Ishikawa (cell line): Measurements from ENCODE around the gene ATP23.

Experiments
- CEBPB ChIP-seq: IDR thresholded peaks from 2 replicates; pipeline ENCODE4 v1.6.1; 2012
- CREB1 ChIP-seq: IDR thresholded peaks from 2 replicates; pipeline ENCODE4 v1.6.1; 2012; ENCODE audit warnings: low read depth
- EGR1 ChIP-seq: IDR thresholded peaks from 2 replicates; pipeline ENCODE4 v1.6.1; 2012
- EP300 ChIP-seq: IDR thresholded peaks from 2 replicates; pipeline ENCODE4 v1.6.1; 2012; ENCODE audit warnings: borderline replicate concordance
- FOXM1 ChIP-seq: IDR thresholded peaks from 2 replicates; pipeline ENCODE4 v1.6.1; 2012; ENCODE audit warnings: low read depth, borderline replicate concordance
- NFIC ChIP-seq: IDR thresholded peaks from 2 replicates; pipeline ENCODE4 v1.6.1; 2012
- RAD21 ChIP-seq: IDR thresholded peaks from 2 replicates; pipeline ENCODE4 v1.6.1; 2012; ENCODE audit warnings: low read depth
- REST ChIP-seq: IDR thresholded peaks from 2 replicates; pipeline ENCODE4 v1.6.1; 2012; ENCODE audit warnings: low read depth, mild to moderate bottlenecking
- TAF1 ChIP-seq: IDR thresholded peaks from 2 replicates; pipeline ENCODE4 v1.6.1; 2012; ENCODE audit warnings: low read depth, mild to moderate bottlenecking
- TCF12 ChIP-seq: IDR thresholded peaks from 2 replicates; pipeline ENCODE4 v1.6.1; 2012; ENCODE audit warnings: low read depth
- TEAD4 ChIP-seq: IDR thresholded peaks from 2 replicates; pipeline ENCODE4 v1.6.1; 2012
- YY1 ChIP-seq: IDR thresholded peaks from 2 replicates; pipeline ENCODE4 v1.6.1; 2012; ENCODE audit warnings: low read depth
- ZBTB7A ChIP-seq: IDR thresholded peaks from 2 replicates; pipeline ENCODE4 v1.6.1; 2012; ENCODE audit warnings: low read depth
- TF ChIP-seq, protein P1 (sequence below): IDR thresholded peaks from 2 replicates; pipeline ENCODE4 v1.6.1; 2012
- TF ChIP-seq, protein P2 (sequence below): IDR thresholded peaks from 2 replicates; pipeline ENCODE4 v1.6.1; 2012

ATP23 gene

GRCh38 chr12:57929092-57929830 lies 12.1 kb upstream of the ATP23 start:
- TF ChIP-seq NFIC = no peak
- no peak for TF ChIP-seq ZBTB7A
- TF ChIP-seq CEBPB = no peak
- TF ChIP-seq FOXM1 = no peak
- TF ChIP-seq, protein P1, sequence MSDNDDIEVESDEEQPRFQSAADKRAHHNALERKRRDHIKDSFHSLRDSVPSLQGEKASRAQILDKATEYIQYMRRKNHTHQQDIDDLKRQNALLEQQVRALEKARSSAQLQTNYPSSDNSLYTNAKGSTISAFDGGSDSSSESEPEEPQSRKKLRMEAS = no peak
- TF ChIP-seq, protein P2, sequence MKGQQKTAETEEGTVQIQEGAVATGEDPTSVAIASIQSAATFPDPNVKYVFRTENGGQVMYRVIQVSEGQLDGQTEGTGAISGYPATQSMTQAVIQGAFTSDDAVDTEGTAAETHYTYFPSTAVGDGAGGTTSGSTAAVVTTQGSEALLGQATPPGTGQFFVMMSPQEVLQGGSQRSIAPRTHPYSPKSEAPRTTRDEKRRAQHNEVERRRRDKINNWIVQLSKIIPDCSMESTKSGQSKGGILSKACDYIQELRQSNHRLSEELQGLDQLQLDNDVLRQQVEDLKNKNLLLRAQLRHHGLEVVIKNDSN = no peak
- TF ChIP-seq TEAD4 = no peak
- no peak for TF ChIP-seq TAF1
- TF ChIP-seq TCF12 = no peak
- TF ChIP-seq RAD21 = no peak
- no peak for TF ChIP-seq CREB1
- no peak for TF ChIP-seq EGR1

- TF ChIP-seq NFIC = no peak
- no peak for TF ChIP-seq TCF12
- no peak for TF ChIP-seq EP300
Observed at GRCh38 chr12:57934819-57935218, 6.5 kb upstream of the ATP23 start.

- TF ChIP-seq FOXM1 = no peak
- TF ChIP-seq TEAD4 = no peak
- TF ChIP-seq EGR1 = no peak
- no peak for TF ChIP-seq RAD21
- TF ChIP-seq, protein P2 = no peak
- TF ChIP-seq, protein P1 = no peak
Observed at GRCh38 chr12:57935331-57935730, 6.0 kb upstream of the ATP23 start.

- TF ChIP-seq, protein P1 = peak; percentile 81
- TF ChIP-seq CREB1 (peak; percentile 33; the same call in 1 of the 2 replicates), RAD21 (no peak), EP300 (no peak), TAF1 (peak; percentile 80), CEBPB (no peak), YY1 (peak; percentile 26; the same call in 1 of the 2 replicates), NFIC (no peak), FOXM1 (peak; percentile 20; the same call in 1 of the 2 replicates), REST (no peak), TCF12 (no peak), ZBTB7A (no peak; the same call in 1 of the 2 replicates), TEAD4 (0 out of 2 replicates have a peak, but pooled peaks have one; percentile 20), EGR1 (no peak)
- TF ChIP-seq, protein P2 = peak; percentile 60
Observed at GRCh38 chr12:57935839-57936512, 5.4 kb upstream of the ATP23 start.

DNA sequence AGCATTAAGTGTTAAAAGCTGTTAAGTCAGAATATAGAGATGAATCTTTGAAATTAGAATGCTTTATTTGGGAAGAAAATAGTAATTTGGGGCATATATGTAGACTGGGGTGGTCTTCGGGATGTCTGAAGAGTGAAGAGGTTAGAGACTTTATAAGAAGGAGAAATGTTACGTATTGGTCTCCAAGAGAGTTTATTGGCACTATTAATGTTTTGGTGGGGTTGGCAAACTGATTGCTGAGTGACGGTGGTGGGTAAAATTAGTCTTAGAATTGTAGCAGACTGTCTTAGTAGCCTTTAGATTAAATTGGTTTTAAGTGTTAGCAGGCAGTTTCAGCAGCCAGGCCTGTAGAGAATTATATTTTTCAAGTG lies 4.9 kb upstream of the ATP23 start:
- TF ChIP-seq FOXM1 (0 out of 2 replicates have a peak, but pooled peaks have one; percentile 5), EGR1 (no peak)

GRCh38 chr12:57939291-57939690 lies 2.1 kb upstream of the ATP23 start:
- TF ChIP-seq NFIC (no peak), RAD21 (no peak), TCF12 (no peak), CREB1 (no peak)
- TF ChIP-seq, protein P1 = no peak
- TF ChIP-seq, protein P2 = no peak
